Body of pancreas (tissue), 4 donors: ENCODE data around the gene ADCY2. TPM values are rescaled to one million over a fixed set of nuclear protein-coding genes. Genes with fewer than 3 reads are reported as not detected.

Experiments used
- ATAC-seq: fragments of 150-250 bp; one replicate; pipeline ENCODE4 v1.9.1; 2016
- DNase-seq, 4 donors: peaks; one replicate each; pipeline ENCODE4 v3.0.0-alpha.2; 2019
- H3K27ac ChIP-seq, 4 donors: fragments of 200-600 bp; sonication (generic); 1 replicate in 3 of 4; 2 replicates in 1 of 4; pipeline versions ENCODE4 v1.5.1 to v1.6.1; 2016 to 2019; ENCODE audit warnings: mild to moderate bottlenecking in 1 of 4, mixed read lengths in 1 of 4, moderate library complexity in 1 of 4
- H3K27me3 ChIP-seq, 2 donors: fragments of 200-600 bp; sonication (generic); one replicate each; pipeline ENCODE4 v1.6.0; 2016; ENCODE audit warnings: mild to moderate bottlenecking in 1 of 2
- H3K36me3 ChIP-seq, 2 donors: fragments of 200-600 bp; sonication (generic); replicated peaks in 1 of 2; 2 replicates each; pipeline ENCODE4 v1.5.1; 2016; ENCODE audit warnings: low read depth in 2 of 2; ENCODE audit not compliant: insufficient read depth in 1 of 2
- H3K4me1 ChIP-seq: fragments of 200-600 bp; sonication (generic); one replicate; pipeline ENCODE4 v1.6.0; 2016
- H3K4me3 ChIP-seq, 2 donors: fragments of 200-600 bp; sonication (generic); 1 replicate in 1 of 2; 2 replicates in 1 of 2; pipeline ENCODE4 v1.5.1; 2016 to 2019
- H3K9me3 ChIP-seq, 3 donors: fragments of 200-600 bp; sonication (generic); 1 replicate in 2 of 3; 2 replicates in 1 of 3; pipeline ENCODE4 v1.5.1; 2016
- CTCF ChIP-seq, 7 experiments: fragments of 450-650 bp in 4 of 7; fragments of 200-600 bp in 3 of 7; sonication (generic) in 3 of 7; IDR thresholded peaks; one replicate each; pipeline ENCODE4 v1.5.1; 2016 to 2019; ENCODE audit warnings: antibody characterized with exemption in 7 of 7
- POLR2A ChIP-seq, 3 donors: fragments of 450-650 bp; IDR thresholded peaks; one replicate each; pipeline ENCODE4 v1.6.1; 2016; ENCODE audit warnings: antibody characterized with exemption in 3 of 3, mild to moderate bottlenecking in 2 of 3
- WGBS, 2 donors: methylation state at CpG; one replicate each; pipeline ENCODE4 v1.1.5; 2017; 5-methylcytosine and 5-hydroxymethylcytosine counted together
- intact Hi-C: fragments of 100-400 bp; cut with DNase I; formaldehyde crosslinking; loops from one replicate; pipeline ENCODE4 v1.15.1; 2023
- total RNA-seq, 2 donors: library from RNA; depleted of rRNA; stranded (reverse); fragments of >200 nt; gene quantifications; one replicate each; pipeline ENCODE4 v1.1.0, GENCODE V29; 2016

The ADCY2 gene
- total RNA-seq, 2 donors from 2014 or later, result 0.52 to 4.6 TPM

DNA sequence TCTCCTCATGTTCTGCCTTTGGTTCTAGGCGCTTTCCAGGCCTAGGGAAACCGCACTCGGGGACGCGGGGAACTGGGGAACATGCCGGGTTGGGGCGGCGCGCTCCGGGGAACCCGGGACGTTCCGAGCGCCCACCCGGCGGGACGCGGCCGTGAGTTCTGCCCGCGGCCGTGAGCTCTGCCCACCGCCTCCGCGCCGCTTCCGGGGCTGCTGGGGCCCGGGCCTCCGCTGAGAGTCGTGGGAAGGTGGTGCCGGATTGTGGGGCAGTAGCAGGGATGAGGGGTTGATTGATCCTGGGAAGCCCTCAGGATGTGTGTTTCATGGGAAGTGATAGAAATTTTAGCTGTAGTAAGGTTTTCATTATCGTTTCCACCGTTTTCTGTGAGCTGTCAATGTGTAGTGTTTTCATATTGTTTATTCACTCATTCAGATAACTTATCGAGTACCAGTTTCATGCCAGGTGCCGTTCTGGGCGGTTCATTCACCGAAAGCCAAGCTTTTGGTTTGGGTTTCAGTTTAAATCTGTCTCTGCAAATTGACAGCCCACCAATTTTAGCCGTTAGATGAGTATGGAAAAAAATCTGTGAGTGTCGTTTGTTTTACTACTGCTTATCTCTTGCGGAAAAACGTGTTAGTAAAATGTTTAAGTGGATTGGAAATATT lies 473.7 kb downstream of the ADCY2 start:
- Histone ChIP-seq H3K4me3 (peak overlapping the region; percentile 97 to 98), H3K4me1 (peaks cover 28% of the 10 kb centered on the region), H3K9me3 (no peaks in the 10 kb centered on the region), H3K36me3 (peaks cover 0 to 2% of the 10 kb centered on the region in 2 donors), H3K27ac (peak overlapping the region; percentile 74 to 94 (median 86)), H3K27me3 (no peaks in the 10 kb centered on the region)
- 0 to 2% methylated on average over 10 to 41 of the region's 41 CpGs for WGBS, 2 donors
- peak in 3 of 4 donors; percentile 21 to 52 (median 31) for DNase-seq
- peak; percentile 57 for ATAC-seq
- TF ChIP-seq POLR2A (IDR thresholded peaks at IDR 0.05) (no peak), CTCF (IDR thresholded peaks at IDR 0.05) (no peak)
- intact Hi-C loops, result no loop called here

GRCh38 chr5:7871653-7872052 lies 475.7 kb downstream of the ADCY2 start:
- intact Hi-C loops, result no loop called here
- Histone ChIP-seq H3K4me3 (no peak overlapping the region), H3K27ac (no peak overlapping the region), H3K36me3 (peaks cover 4 to 12% of the 10 kb centered on the region in 2 donors), H3K4me1 (peaks cover 28% of the 10 kb centered on the region), H3K27me3 (no peaks in the 10 kb centered on the region), H3K9me3 (no peaks in the 10 kb centered on the region)
- ATAC-seq (no peak), DNase-seq (no peak)
- WGBS, 2 donors, result 56 to 77% methylated on average over 2 of the region's 2 CpGs
- no peak for TF ChIP-seq POLR2A (IDR thresholded peaks at IDR 0.05)
- TF ChIP-seq CTCF (IDR thresholded peaks at IDR 0.05), result no peak

DNA sequence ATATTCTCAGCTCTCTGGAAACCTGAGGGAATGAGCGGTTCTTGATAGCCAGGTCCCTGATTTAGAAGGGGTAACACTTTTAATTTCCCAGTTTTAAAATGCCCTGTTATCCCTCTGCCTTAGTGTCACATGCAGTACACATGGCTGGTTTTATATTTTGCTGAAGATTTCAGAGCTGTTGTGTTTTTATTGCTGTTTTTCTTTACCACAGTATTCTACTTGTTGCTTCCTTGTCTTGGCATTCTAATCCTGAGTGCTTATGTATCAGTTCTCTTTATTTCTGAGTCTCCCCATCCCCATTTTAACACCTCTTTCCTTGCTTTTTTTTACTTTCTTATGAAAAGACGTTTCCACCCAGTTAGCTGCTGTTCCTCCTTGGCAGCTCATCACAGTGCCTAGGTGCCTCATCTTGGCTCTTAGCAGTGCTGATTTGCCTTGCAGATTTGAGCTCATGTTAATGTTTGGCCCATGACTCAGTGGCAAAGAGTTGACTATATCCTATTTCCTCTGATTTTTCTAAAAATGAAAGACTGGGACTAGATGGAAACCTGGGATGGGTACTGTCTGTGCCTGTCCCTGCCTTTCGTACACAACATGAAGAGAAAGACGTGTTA lies 476.7 kb downstream of the ADCY2 start:
- 76 to 83% methylated on average over 4 of the region's 4 CpGs for WGBS, 2 donors

GRCh38 chr5:7873216-7873615 lies 477.3 kb downstream of the ADCY2 start:
- Histone ChIP-seq H3K36me3 (peaks cover 4 to 12% of the 10 kb centered on the region in 2 donors), H3K9me3 (no peaks in the 10 kb centered on the region), H3K4me3 (no peak overlapping the region), H3K27ac (no peak overlapping the region), H3K27me3 (no peaks in the 10 kb centered on the region), H3K4me1 (peaks cover 21% of the 10 kb centered on the region)
- no peak for TF ChIP-seq CTCF (IDR thresholded peaks at IDR 0.05)
- TF ChIP-seq POLR2A (IDR thresholded peaks at IDR 0.05), result no peak
- ATAC-seq, result no peak
- intact Hi-C loops, result no loop called here
- WGBS, 2 donors, result 77 to 83% methylated on average over 9 of the region's 9 CpGs
- DNase-seq, result no peak

More for the DNA sequence above, 476.7 kb downstream of the ADCY2 start:
- H3K4me1 ChIP-seq, result peaks cover 23% of the 10 kb centered on the region
- peaks cover 4 to 12% of the 10 kb centered on the region in 2 donors for H3K36me3 ChIP-seq
- no peak overlapping the region for H3K27ac ChIP-seq
- H3K4me3 ChIP-seq, result no peak overlapping the region
- no peaks in the 10 kb centered on the region for H3K27me3 ChIP-seq
- DNase-seq (no peak), ATAC-seq (no peak)
- TF ChIP-seq CTCF (IDR thresholded peaks at IDR 0.05) (no peak), POLR2A (IDR thresholded peaks at IDR 0.05) (no peak)
- no peaks in the 10 kb centered on the region for H3K9me3 ChIP-seq
- intact Hi-C loops, result no loop called here
